GM23248 (cell line): ENCODE results near the gene SNRNP27. TPM values are rescaled to one million over a fixed set of nuclear protein-coding genes. Genes with fewer than 3 reads are reported as not detected.

Source experiments
- DNase-seq: peaks from one replicate; pipeline ENCODE4 v3.0.0-alpha.2; 2015
- H2AFZ ChIP-seq: fragments of 200-600 bp; sonication (generic); 2 replicates; pipeline ENCODE4 v1.6.1; 2016; ENCODE audit warnings: antibody characterized with exemption
- H3F3A ChIP-seq: fragments of 200-600 bp; sonication (generic); 2 replicates; pipeline ENCODE4 v1.6.1; 2016; ENCODE audit warnings: mild to moderate bottlenecking, antibody characterized with exemption, mixed run types; ENCODE audit not compliant: insufficient read depth
- H3K27ac ChIP-seq: fragments of 200-600 bp; sonication (generic); 2 replicates; pipeline ENCODE4 v1.5.1; 2016; ENCODE audit warnings: mild to moderate bottlenecking
- H3K27me3 ChIP-seq: fragments of 200-600 bp; sonication (generic); replicated peaks from 2 replicates; pipeline ENCODE4 v1.6.1; 2016; ENCODE audit warnings: mild to moderate bottlenecking; ENCODE audit not compliant: insufficient read depth
- H3K36me3 ChIP-seq: fragments of 200-600 bp; sonication (generic); 2 replicates; pipeline ENCODE4 v1.6.1; 2016; ENCODE audit warnings: low read depth, mild to moderate bottlenecking
- H3K4me1 ChIP-seq: fragments of 200-600 bp; sonication (generic); 2 replicates; pipeline ENCODE4 v1.6.1; 2016; ENCODE audit warnings: mild to moderate bottlenecking; ENCODE audit not compliant: insufficient read depth
- H3K4me2 ChIP-seq: fragments of 200-600 bp; sonication (generic); one replicate; pipeline ENCODE4 v1.6.1; 2016; ENCODE audit warnings: mild to moderate bottlenecking; ENCODE audit not compliant: unreplicated experiment
- H3K4me3 ChIP-seq: fragments of 200-600 bp; sonication (generic); 2 replicates; pipeline ENCODE4 v1.5.1; 2016; ENCODE audit warnings: mild to moderate bottlenecking
- H3K79me2 ChIP-seq: fragments of 200-600 bp; sonication (generic); 2 replicates; pipeline ENCODE4 v1.6.1; 2016; ENCODE audit warnings: mild to moderate bottlenecking; ENCODE audit not compliant: insufficient read depth
- H3K9ac ChIP-seq: fragments of 200-600 bp; sonication (generic); 2 replicates; pipeline ENCODE4 v1.6.1; 2016; ENCODE audit warnings: mild to moderate bottlenecking
- H3K9me2 ChIP-seq: fragments of 200-600 bp; sonication (generic); 2 replicates; pipeline ENCODE4 v1.6.1; 2016; ENCODE audit warnings: mixed run types, mild to moderate bottlenecking, moderate library complexity; ENCODE audit not compliant: insufficient read depth
- H3K9me3 ChIP-seq: fragments of 200-600 bp; sonication (generic); one replicate; pipeline ENCODE4 v1.6.1; 2017; ENCODE audit warnings: low read depth
- H4K20me1 ChIP-seq: fragments of 200-600 bp; sonication (generic); 2 replicates; pipeline ENCODE4 v1.6.0; 2016; ENCODE audit not compliant: insufficient read depth
- EZH2 ChIP-seq: fragments of 200-600 bp; sonication (generic); IDR thresholded peaks from 2 replicates; pipeline ENCODE4 v1.6.1; 2018; ENCODE audit warnings: antibody characterized with exemption, mild to moderate bottlenecking; ENCODE audit not compliant: insufficient read depth, poor library complexity, severe bottlenecking
- EZH2phosphoT487 ChIP-seq: fragments of 200-600 bp; sonication (generic); IDR thresholded peaks from 2 replicates; pipeline ENCODE4 v1.6.1; 2018; ENCODE audit warnings: antibody characterized with exemption, moderate library complexity, mild to moderate bottlenecking, low read depth; ENCODE audit not compliant: insufficient read depth
- WGBS, 2 experiments: methylation state at CpG; one replicate each; pipeline ENCODE4 v1.1.6; 2015 to 2017; ENCODE audit warnings: low lambda C conversion rate in 2 of 2, low coverage in 1 of 2; ENCODE audit errors: missing lambda C conversion rate in 2 of 2; 5-methylcytosine and 5-hydroxymethylcytosine counted together
- in situ Hi-C: fragments of 300-500 bp; cut with MboI; formaldehyde crosslinking; loops from 2 replicates; pipeline ENCODE4 v1.15.0; 2020
- polyA plus RNA-seq: library from polyadenylated mRNA; unstranded; fragments of >200 nt; fragmentation: Nextera tagmentation; extraction: Ambion mirVana; gene quantifications from 2 replicates; pipeline ENCODE4 v1.2.1, GENCODE V29; 2016
- total RNA-seq: library from RNA; depleted of rRNA; stranded (reverse); fragments of >200 nt; shearing (Covaris generic); gene quantifications from 2 replicates; pipeline ENCODE4 v1.2.3, GENCODE V29; 2014

SNRNP27 gene
- total and polyA plus RNA-seq, 2 experiments from 2014 or later = 46.8 to 85.9 TPM

GRCh38 chr2:69943000-69943842 is 49.5 kb downstream of the SNRNP27 start:
- TF ChIP-seq EZH2 (no peak), EZH2phosphoT487 (no peak)
- Histone ChIP-seq H3K4me3 (no peak overlapping the region), H4K20me1 (no peaks in the 10 kb centered on the region), H2AFZ (no peak overlapping the region), H3K36me3 (peaks cover 18% of the 10 kb centered on the region; the same call in 1 of the 2 replicates), H3K9me2 (no peaks in the 10 kb centered on the region), H3K9me3 (no peaks in the 10 kb centered on the region), H3F3A (peaks cover 13% of the 10 kb centered on the region; the same call in 1 of the 2 replicates), H3K4me2 (no peak overlapping the region), H3K4me1 (peaks cover 14% of the 10 kb centered on the region), H3K27ac (no peak overlapping the region), H3K79me2 (no peaks in the 10 kb centered on the region), H3K27me3 (no peaks in the 10 kb centered on the region), H3K9ac (no peak overlapping the region)
- WGBS, 2 experiments = 87 to 91% methylated on average over 11 of the region's 11 CpGs
- in situ Hi-C loops = no loop called here
- DNase-seq = no peak

- H3K9ac ChIP-seq = no peak overlapping the region
- H3K9me3 ChIP-seq = no peaks in the 10 kb centered on the region
- no peaks in the 10 kb centered on the region for H3K9me2 ChIP-seq
- no peaks in the 10 kb centered on the region for H3K27me3 ChIP-seq
- H3K27ac ChIP-seq = no peak overlapping the region
- 86 to 89% methylated on average over 9 of the region's 9 CpGs for WGBS, 2 experiments
- TF ChIP-seq EZH2 (no peak), EZH2phosphoT487 (no peak)
- no peaks in the 10 kb centered on the region for H4K20me1 ChIP-seq
- no peak overlapping the region for H3K4me3 ChIP-seq
- no peak overlapping the region for H3K4me2 ChIP-seq
- no peak for DNase-seq
- H3F3A ChIP-seq = peaks cover 13% of the 10 kb centered on the region; the same call in 1 of the 2 replicates
- no peak overlapping the region for H2AFZ ChIP-seq
- H3K4me1 ChIP-seq = peaks cover 14% of the 10 kb centered on the region
- in situ Hi-C loops = no loop called here
- H3K36me3 ChIP-seq = peaks cover 15% of the 10 kb centered on the region; the same call in 1 of the 2 replicates
- no peaks in the 10 kb centered on the region for H3K79me2 ChIP-seq
Measured at GRCh38 chr2:69943843-69944525, 50.2 kb downstream of the SNRNP27 start.

- H3K27me3 ChIP-seq = no peaks in the 10 kb centered on the region
- 98% methylated on average over 7 of the region's 7 CpGs for WGBS, 2 experiments
- H3K9me3 ChIP-seq = no peaks in the 10 kb centered on the region
- H4K20me1 ChIP-seq = no peaks in the 10 kb centered on the region
- no peak overlapping the region for H3K4me3 ChIP-seq
- peaks cover 13% of the 10 kb centered on the region; the same call in 1 of the 2 replicates for H3F3A ChIP-seq
- H3K4me1 ChIP-seq = peaks cover 14% of the 10 kb centered on the region
- no peak for DNase-seq
- H3K9ac ChIP-seq = no peak overlapping the region
- no peak overlapping the region for H3K27ac ChIP-seq
- TF ChIP-seq EZH2phosphoT487 (no peak), EZH2 (no peak)
- H3K9me2 ChIP-seq = no peaks in the 10 kb centered on the region
- in situ Hi-C loops = no loop called here
- peaks cover 13% of the 10 kb centered on the region; the same call in 1 of the 2 replicates for H3K36me3 ChIP-seq
- no peak overlapping the region for H3K4me2 ChIP-seq
- H2AFZ ChIP-seq = no peak overlapping the region
- H3K79me2 ChIP-seq = no peaks in the 10 kb centered on the region
Measured at GRCh38 chr2:69944756-69945155, 51.0 kb downstream of the SNRNP27 start.

- in situ Hi-C loops = no loop called here
- H3K9me2 ChIP-seq = no peaks in the 10 kb centered on the region
- WGBS, 2 experiments = 66 to 71% methylated on average over 8 of the region's 8 CpGs
- peaks cover 14% of the 10 kb centered on the region for H3K4me1 ChIP-seq
- H3K4me3 ChIP-seq = no peak overlapping the region
- no peak for TF ChIP-seq EZH2
- TF ChIP-seq EZH2phosphoT487 = no peak
- no peaks in the 10 kb centered on the region for H3K79me2 ChIP-seq
- H3K9ac ChIP-seq = no peak overlapping the region
- no peaks in the 10 kb centered on the region for H3K27me3 ChIP-seq
- no peak overlapping the region for H3K27ac ChIP-seq
- peak; percentile 62 for DNase-seq
- H3K36me3 ChIP-seq = peaks cover 13% of the 10 kb centered on the region; the same call in 1 of the 2 replicates
- no peaks in the 10 kb centered on the region for H4K20me1 ChIP-seq
- H2AFZ ChIP-seq = no peak overlapping the region
- H3F3A ChIP-seq = peaks cover 13% of the 10 kb centered on the region; the same call in 1 of the 2 replicates
- no peaks in the 10 kb centered on the region for H3K9me3 ChIP-seq
- no peak overlapping the region for H3K4me2 ChIP-seq
Measured at GRCh38 chr2:69945441-69945840, 51.7 kb downstream of the SNRNP27 start.
